Tibial artery (tissue), 4 donors: ENCODE measurements around the gene DIRAS1.

Source experiments
- DNase-seq, 2 donors: peaks; one replicate each; pipeline ENCODE4 v3.0.0-alpha.2; 2019
- H3K27ac ChIP-seq, 2 donors: fragments of 200-600 bp; sonication (generic) in 1 of 2; 1 replicate in 1 of 2; 2 replicates in 1 of 2; pipeline ENCODE4 v1.5.1; 2018 to 2019; ENCODE audit warnings: mild to moderate bottlenecking in 1 of 2
- H3K27me3 ChIP-seq, 2 donors: fragments of 200-600 bp; sonication (generic) in 1 of 2; one replicate each; pipeline versions ENCODE4 v1.5.1 to v1.6.0; 2016 to 2019
- H3K36me3 ChIP-seq, 3 donors: fragments of 200-600 bp; sonication (generic) in 2 of 3; one replicate each; pipeline ENCODE4 v1.5.1; 2016 to 2019; ENCODE audit warnings: mild to moderate bottlenecking in 2 of 3
- H3K4me1 ChIP-seq, 4 donors: fragments of 200-600 bp; sonication (generic) in 2 of 4; 1 replicate in 3 of 4; 2 replicates in 1 of 4; pipeline ENCODE4 v1.5.1; 2016 to 2019
- H3K4me3 ChIP-seq, 2 donors: fragments of 200-600 bp; sonication (generic) in 1 of 2; 1 replicate in 1 of 2; 2 replicates in 1 of 2; pipeline ENCODE4 v1.5.1; 2018 to 2019; ENCODE audit warnings: mild to moderate bottlenecking in 2 of 2
- H3K9me3 ChIP-seq, 3 donors: fragments of 200-600 bp; sonication (generic) in 1 of 3; one replicate each; pipeline ENCODE4 v1.5.1; 2016 to 2019
- CTCF ChIP-seq, 2 experiments: fragments of 200-600 bp in 1 of 2; fragments of 450-650 bp in 1 of 2; IDR thresholded peaks; one replicate each; pipeline ENCODE4 v1.5.1; 2017 to 2019; ENCODE audit warnings: antibody characterized with exemption in 2 of 2, mild to moderate bottlenecking in 1 of 2, moderate library complexity in 1 of 2
- intact Hi-C: fragments of 100-400 bp; cut with DNase I; formaldehyde crosslinking; loops from one replicate; pipeline ENCODE4 v1.15.0; 2023; ENCODE audit warnings: low total_unique reads

The DIRAS1 gene

GRCh38 chr19:2720777-2721569 is at the start of gene DIRAS1:
TSS of gene DIRAS1 (minus strand) at chr19:2721372. CDS start at chr19:2717806, 3,566 bp downstream.
- Histone ChIP-seq H3K4me1 (peaks cover 7 to 36% (median 33%) of the 10 kb centered on the region in 4 donors), H3K27me3 (peaks cover 4 to 67% of the 10 kb centered on the region in 2 donors), H3K27ac (no peak within 1 kb of the TSS), H3K36me3 (no peaks in the 10 kb centered on the region), H3K9me3 (peaks cover 0 to 1% (median 0%) of the 10 kb centered on the region in 3 donors), H3K4me3 (peak within 1 kb of the TSS; percentile 22 to 39)
- intact Hi-C loops, result no loop called here
- DNase-seq, result no peak
- TF ChIP-seq CTCF (IDR thresholded peaks at IDR 0.05), result no peak

GRCh38 chr19:2770055-2771013 is 49.2 kb upstream of the DIRAS1 start:
- no peaks in the 10 kb centered on the region for H3K9me3 ChIP-seq
- H3K27ac ChIP-seq, result no peak overlapping the region
- intact Hi-C loops, result no loop called here
- DNase-seq, result no peak
- TF ChIP-seq CTCF (IDR thresholded peaks at IDR 0.05), result no peak
- H3K4me3 ChIP-seq, result no peak overlapping the region
- no peaks in the 10 kb centered on the region for H3K27me3 ChIP-seq
- peaks cover 0 to 22% (median 8%) of the 10 kb centered on the region in 4 donors for H3K4me1 ChIP-seq
- peaks cover 22 to 47% (median 41%) of the 10 kb centered on the region in 3 donors for H3K36me3 ChIP-seq

GRCh38 chr19:2769218-2769617 is 48.0 kb upstream of the DIRAS1 start:
- intact Hi-C loops, result no loop called here
- peaks cover 0 to 20% (median 6%) of the 10 kb centered on the region in 4 donors for H3K4me1 ChIP-seq
- peaks cover 33 to 55% (median 52%) of the 10 kb centered on the region in 3 donors for H3K36me3 ChIP-seq
- H3K4me3 ChIP-seq, result no peak overlapping the region
- no peak overlapping the region for H3K27ac ChIP-seq
- DNase-seq, result no peak
- no peaks in the 10 kb centered on the region for H3K27me3 ChIP-seq
- no peaks in the 10 kb centered on the region for H3K9me3 ChIP-seq
- no peak for TF ChIP-seq CTCF (IDR thresholded peaks at IDR 0.05)

- no peaks in the 10 kb centered on the region for H3K27me3 ChIP-seq
- H3K4me3 ChIP-seq, result no peak overlapping the region
- intact Hi-C loops, result no loop called here
- no peak for TF ChIP-seq CTCF (IDR thresholded peaks at IDR 0.05)
- H3K36me3 ChIP-seq, result peaks cover 40 to 59% (median 57%) of the 10 kb centered on the region in 3 donors
- H3K4me1 ChIP-seq, result peaks cover 0 to 20% (median 6%) of the 10 kb centered on the region in 4 donors
- no peaks in the 10 kb centered on the region for H3K9me3 ChIP-seq
- H3K27ac ChIP-seq, result no peak overlapping the region
- no peak for DNase-seq
Measured at GRCh38 chr19:2768365-2769132, 47.4 kb upstream of the DIRAS1 start.

GRCh38 chr19:2767688-2768087 is 46.5 kb upstream of the DIRAS1 start:
- DNase-seq, result no peak
- Histone ChIP-seq H3K4me3 (no peak overlapping the region), H3K9me3 (no peaks in the 10 kb centered on the region), H3K27ac (no peak overlapping the region), H3K36me3 (peaks cover 49 to 68% (median 65%) of the 10 kb centered on the region in 3 donors), H3K27me3 (no peaks in the 10 kb centered on the region), H3K4me1 (peaks cover 0 to 20% (median 6%) of the 10 kb centered on the region in 4 donors)
- TF ChIP-seq CTCF (IDR thresholded peaks at IDR 0.05), result no peak
- intact Hi-C loops, result no loop called here
